Measurements from ENCODE around the gene CMTM3.
"Not testable (repeated sequence)": the region's sequence is repeated elsewhere in the genome, so short reads cannot be mapped to it uniquely, and the experiment has no call there.

CMTM3 gene

GRCh38 chr16:66610111-66610820 lies 5.8 kb downstream of the CMTM3 start:
- DNase-seq, result no peak

GRCh38 chr16:66611911-66612310 lies 7.4 kb downstream of the CMTM3 start:
- not testable (repeated sequence) for DNase-seq

GRCh38 chr16:66612422-66612821 lies 7.9 kb downstream of the CMTM3 start:
- no peak for DNase-seq

GRCh38 chr16:66614161-66614802 lies 9.8 kb downstream of the CMTM3 start:
- no peak for DNase-seq

GRCh38 chr16:66616169-66616568 lies 11.7 kb downstream of the CMTM3 start:
- DNase-seq, result no peak

- no peak for DNase-seq
Measured at GRCh38 chr16:66616592-66616991, 12.1 kb downstream of the CMTM3 start.

- DNase-seq, result no peak
Measured at GRCh38 chr16:66617010-66617434, 12.5 kb downstream of the CMTM3 start.

- no peak for DNase-seq
Measured at GRCh38 chr16:66617728-66618127, 13.2 kb downstream of the CMTM3 start.

GRCh38 chr16:66618588-66619375 lies 14.3 kb downstream of the CMTM3 start:
- DNase-seq, result peak; percentile 16 to 75

- no peak for DNase-seq
Measured at GRCh38 chr16:66619534-66620428, 15.3 kb downstream of the CMTM3 start.

- DNase-seq, result no peak
Measured at GRCh38 chr16:66620429-66620795, 15.9 kb downstream of the CMTM3 start.

- DNase-seq, result no peak
Measured at GRCh38 chr16:66621973-66622372, 17.5 kb downstream of the CMTM3 start.

- DNase-seq, result no peak
Measured at GRCh38 chr16:66622863-66623262, 18.4 kb downstream of the CMTM3 start.

GRCh38 chr16:66623755-66624154 lies 19.3 kb downstream of the CMTM3 start:
- no peak for DNase-seq

GRCh38 chr16:66627611-66628378 lies 23.3 kb downstream of the CMTM3 start:
- DNase-seq, result not testable (repeated sequence)

GRCh38 chr16:66629856-66630255 lies 25.4 kb downstream of the CMTM3 start:
- no peak for DNase-seq

GRCh38 chr16:66630561-66631260 lies 26.2 kb downstream of the CMTM3 start:
- not testable (repeated sequence) for DNase-seq

GRCh38 chr16:66631558-66631957 lies 27.1 kb downstream of the CMTM3 start:
- DNase-seq, result not testable (repeated sequence)

- no peak for DNase-seq
Measured at GRCh38 chr16:66634527-66635196, 30.2 kb downstream of the CMTM3 start.

GRCh38 chr16:66635406-66635805 lies 30.9 kb downstream of the CMTM3 start:
- DNase-seq, result no peak

- DNase-seq, result no peak
Measured at GRCh38 chr16:66636199-66636598, 31.7 kb downstream of the CMTM3 start.
